GM11168 (cell line): ENCODE measurements around the gene PRKRIP1.

Experiments
- in situ Hi-C: fragments of 300-500 bp; cut with MboI; formaldehyde crosslinking; loops from one replicate; pipeline ENCODE4 v1.12.0; 2022; ENCODE audit warnings: low sequenced_read_pairs; ENCODE audit not compliant: unreplicated experiment

PRKRIP1 gene

DNA sequence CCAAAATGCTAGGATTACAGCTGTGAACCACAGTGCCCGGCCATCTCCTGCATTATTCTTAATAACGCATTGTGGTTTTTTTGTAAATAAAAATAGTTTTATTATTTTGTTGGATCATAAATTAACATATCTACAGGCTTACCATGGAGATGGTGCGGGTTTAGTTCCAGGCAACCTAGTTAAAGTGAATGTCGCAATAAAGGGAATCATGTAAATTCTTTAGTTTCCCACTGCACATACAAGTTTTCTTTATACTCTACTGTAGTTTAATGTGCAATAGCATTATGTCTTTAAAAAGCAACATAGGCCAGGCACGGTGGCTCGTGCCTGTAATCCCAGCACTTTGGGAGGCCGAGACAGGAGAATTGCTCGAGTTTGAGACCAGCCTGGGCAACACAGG, 2.4 kb downstream of the PRKRIP1 start:
- in situ Hi-C loops: loop anchor here (25.0 kb wide), 1 partner anchor 861 kb away; no protein-coding TSS in a partner anchor

DNA sequence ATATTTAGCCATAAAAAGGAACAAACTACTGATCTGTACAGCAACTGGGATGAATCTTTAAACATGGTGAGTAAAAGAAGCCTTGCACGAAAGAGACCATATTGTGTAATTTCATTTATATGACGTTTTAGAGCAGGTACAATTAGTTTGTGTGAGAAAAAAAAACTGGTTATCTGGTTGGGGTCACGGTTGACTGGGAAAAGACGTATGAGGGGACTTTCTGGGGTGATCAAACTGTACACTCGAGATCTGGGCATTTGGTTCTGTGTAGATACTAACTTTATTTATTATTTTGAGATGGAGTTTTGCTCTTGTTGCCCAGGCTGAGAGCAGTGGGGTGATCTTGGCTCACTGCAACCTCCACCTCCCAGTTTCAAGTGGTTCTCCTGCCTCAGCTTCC, 4.2 kb downstream of the PRKRIP1 start:
- in situ Hi-C loops: no loop called here

DNA sequence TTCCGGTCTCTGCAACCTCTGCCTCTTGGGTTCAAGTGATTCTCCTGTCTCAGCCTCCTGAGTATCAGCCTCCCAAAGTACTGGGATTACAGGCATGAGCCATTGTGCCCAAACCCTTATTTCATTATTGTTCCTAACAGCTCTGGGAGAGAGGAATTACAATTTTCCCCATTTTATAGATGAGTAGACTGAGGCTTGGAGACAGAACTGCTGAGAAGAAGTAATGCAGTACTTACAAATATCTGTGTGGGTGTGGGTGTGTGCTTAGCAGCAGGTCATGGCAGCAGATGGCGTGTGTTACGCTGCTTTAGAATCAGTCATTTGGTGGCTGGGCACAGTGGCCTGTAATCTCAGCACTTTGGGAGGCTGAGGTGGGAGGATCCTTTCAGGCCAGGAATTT, 7.4 kb downstream of the PRKRIP1 start:
- in situ Hi-C loops: no loop called here

DNA sequence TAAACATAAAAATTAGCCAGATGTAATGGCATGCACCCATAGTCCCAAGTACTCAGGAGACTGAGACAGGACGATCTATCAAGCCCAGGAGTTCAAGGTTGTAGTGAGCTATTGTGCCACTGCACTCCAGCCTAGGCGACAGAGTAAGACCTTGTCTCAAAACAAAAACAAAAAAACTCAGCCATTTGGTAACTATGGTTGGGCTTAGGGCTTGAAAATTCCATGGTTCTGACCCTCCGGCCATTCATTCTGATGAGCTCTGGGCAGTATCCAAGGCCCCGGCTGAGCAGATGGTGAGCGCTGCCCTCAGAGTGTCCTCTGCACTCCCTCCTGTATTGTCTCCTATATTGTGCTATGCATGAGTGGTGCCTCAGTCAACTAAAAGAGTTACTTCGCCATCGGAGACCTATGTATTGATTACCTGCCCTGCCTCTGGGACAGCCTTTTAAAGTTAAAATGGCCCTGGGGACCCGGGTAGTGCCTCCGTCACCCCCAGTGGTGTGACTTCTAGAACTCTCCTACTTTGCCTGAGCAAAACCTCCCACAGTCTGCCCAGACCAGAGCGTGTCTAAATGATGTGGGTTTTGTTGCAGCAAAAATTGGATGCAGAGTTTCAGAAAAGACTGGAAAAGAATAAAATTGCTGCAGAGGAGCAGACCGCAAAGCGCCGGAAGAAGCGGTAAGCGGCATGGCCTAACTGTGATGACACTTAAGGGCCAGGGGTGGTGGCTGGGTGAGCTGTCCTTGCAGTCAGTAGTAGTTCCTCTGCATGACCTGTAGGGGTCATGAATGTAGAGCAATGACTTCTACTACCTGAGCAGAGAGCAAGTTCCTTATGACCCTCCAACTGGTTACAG, 8.1 kb downstream of the PRKRIP1 start:
- in situ Hi-C loops: no loop called here

DNA sequence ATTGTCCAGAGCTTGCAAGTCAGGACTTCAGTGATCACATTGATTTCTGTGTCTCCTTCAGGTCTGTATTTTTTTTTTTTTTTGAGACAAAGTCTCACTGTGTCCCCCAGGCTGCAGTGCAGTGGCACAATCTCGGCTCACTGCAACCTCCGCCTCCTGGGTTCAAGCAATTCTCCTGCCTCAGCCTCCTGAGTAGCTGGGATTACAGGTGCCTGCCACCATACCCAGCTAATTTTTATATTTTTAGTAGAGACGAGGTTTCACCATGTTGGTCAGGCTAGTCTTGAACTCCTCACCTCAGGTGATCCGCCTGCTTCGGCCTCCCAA, 8.7 kb downstream of the PRKRIP1 start:
- in situ Hi-C loops: loop anchor here (5.0 kb wide), 1 partner anchor 57 kb away; the partner anchor contains the start of genes ALKBH4 and LRWD1

DNA sequence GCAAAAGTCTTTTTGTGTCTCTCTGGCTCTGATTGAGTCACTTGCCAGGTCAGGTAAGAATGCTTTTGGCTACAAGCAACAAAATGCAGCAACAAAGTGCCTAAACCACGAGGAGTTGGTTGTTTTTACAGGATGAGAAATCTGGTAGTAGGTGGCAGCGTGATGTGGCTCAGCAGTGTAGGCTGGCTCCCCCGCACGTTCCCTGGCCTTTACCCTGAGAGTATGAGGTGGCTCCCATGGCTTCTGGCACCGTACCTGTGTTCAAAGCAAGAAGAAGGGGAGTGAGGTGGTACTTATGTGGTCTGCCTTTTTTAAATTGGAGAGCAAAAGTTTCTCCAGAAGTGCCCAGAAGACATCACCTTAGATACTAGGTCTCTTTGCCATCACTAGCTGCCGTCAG, 11.7 kb downstream of the PRKRIP1 start:
- in situ Hi-C loops: loop anchor here (5.0 kb wide), 1 partner anchor 54 kb away; the partner anchor contains the start of genes ALKBH4 and LRWD1

DNA sequence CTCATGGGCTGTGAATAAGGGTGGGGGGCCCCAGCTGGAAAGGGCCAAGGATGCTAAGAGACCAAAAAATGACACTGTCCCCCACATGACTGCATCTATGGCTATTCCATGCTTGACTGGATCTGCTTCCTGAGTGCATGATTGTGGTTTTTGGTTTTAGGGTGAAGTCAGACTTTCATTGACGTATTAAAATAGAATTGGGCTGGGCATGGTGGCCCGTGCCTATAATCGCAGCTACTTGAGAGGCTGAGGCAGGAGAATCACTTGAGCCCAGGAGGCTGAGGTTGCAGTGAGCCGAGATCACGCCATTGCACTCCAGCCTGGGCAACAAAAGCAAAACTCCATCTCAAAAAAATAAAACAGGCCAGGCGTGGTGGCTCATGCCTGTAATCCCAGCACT, 12.4 kb downstream of the PRKRIP1 start:
- in situ Hi-C loops: loop anchor here (5.0 kb wide), 1 partner anchor 54 kb away; the partner anchor contains the start of genes ALKBH4 and LRWD1

DNA sequence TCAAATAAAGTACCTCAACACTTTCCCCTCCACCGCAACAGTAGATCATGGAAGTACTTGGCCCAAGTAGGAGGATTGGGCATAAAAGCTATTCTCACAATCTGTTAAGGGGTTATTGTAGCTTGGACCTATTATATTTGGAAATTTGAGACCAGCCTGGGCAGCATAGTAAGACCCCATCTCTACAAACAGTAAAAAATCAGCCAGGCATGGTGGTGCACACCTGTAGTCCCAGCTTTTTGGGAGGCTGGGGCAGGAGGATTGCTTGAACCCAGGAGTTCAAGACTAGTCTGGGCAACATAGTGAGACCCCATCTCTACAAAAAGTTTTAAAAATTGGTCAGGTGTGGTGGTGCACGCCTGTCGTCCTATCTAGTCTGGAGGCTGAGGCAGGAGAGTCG, 13.2 kb downstream of the PRKRIP1 start:
- in situ Hi-C loops: loop anchor here (5.0 kb wide), 1 partner anchor 53 kb away; the partner anchor contains the start of genes ALKBH4 and LRWD1

DNA sequence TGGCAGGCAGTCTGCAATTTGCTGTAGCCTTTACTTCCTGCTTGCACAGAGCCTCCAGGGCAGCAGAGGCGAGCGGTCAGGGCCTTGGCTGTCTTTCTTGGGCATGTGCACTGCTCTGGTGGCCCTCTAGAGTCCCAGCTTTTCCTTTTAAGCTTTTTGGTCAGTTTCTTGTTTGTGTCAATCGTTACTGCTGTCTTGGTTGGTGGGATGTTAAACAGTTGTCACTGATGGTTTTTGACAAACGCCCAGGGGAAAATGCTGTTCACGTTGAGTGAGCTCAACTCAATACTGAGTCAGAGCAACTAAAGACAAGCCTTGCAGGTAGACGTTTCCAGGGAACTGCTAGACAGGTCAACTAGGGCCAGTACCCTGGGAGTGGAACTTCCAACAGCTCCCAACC, 14.0 kb downstream of the PRKRIP1 start:
- in situ Hi-C loops: no loop called here

DNA sequence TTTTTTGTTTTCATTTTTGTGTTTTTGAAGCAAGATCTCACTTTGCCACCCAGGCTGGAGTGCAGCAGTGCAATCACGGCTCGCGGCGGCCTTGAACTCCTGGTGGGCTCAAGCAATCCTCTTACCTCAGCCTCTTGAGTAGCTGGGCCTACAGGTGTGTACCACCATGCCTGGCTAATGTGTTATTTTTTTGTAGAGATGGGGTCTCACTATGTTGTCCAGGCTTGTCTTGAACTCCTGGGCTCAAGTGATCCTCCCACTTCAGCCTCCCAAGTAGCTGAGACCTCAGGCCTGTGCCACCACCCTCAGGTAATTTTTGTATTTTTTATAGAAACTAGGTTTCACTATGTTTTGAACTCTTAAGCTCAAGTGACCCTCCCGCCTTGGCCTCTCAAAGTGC, 14.8 kb downstream of the PRKRIP1 start:
- in situ Hi-C loops: no loop called here

DNA sequence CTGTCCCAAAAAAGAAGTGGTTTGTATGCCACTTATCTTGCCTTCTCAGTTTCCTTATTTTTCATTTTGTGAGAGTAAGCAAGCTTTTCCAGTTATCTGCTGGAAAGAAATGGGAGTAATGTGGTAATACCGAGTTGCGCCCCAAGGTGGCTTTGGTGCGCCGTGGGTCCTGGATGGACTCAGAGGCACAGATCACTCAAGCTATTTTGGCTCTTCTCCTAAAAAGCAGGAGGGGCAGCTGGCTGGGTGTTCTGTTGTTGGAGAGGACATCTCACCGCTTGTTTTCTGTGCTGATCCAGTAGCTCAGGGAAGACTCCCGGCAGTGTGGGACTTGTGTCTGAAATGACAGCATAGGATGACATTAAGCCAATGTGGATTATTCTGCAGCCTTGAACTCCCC, 16.4 kb downstream of the PRKRIP1 start:
- in situ Hi-C loops: no loop called here

DNA sequence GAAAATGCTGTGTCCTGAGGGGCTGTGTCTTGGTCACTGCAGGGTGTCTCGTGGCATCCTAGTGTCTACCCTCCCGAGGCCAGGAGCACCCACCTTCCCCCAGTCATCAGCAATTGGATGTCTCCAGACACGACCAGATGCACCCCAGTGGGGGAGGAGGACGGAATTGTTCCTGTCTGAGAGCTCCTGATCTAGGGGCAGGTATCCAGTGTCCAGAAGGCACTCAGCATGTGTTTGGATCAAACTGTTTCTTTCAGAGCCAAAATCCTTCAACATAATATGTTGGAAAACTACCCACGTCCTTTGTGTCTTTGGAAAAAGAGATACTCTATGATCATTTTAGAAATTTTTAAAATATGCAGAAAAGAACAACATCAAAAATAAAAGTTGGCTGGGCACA, 16.9 kb downstream of the PRKRIP1 start:
- in situ Hi-C loops: no loop called here

DNA sequence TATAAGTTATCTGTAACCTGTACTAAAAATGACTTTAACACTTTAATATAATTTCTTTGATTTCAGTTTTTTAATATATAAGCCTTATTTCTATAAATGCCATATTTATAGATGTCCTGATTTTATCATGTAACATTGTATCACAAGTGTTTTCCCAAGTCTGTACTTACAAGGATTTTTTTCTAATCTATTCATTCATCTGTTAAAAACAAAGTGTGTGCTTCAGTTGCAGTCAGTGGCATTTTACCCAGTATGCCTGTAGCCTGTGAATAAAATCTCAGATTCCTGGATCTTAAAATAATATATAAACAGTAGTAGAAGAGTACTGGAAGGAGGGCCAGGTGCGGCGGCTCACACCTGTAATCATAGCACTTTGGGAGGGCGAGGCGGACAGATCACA, 17.4 kb downstream of the PRKRIP1 start:
- in situ Hi-C loops: no loop called here

DNA sequence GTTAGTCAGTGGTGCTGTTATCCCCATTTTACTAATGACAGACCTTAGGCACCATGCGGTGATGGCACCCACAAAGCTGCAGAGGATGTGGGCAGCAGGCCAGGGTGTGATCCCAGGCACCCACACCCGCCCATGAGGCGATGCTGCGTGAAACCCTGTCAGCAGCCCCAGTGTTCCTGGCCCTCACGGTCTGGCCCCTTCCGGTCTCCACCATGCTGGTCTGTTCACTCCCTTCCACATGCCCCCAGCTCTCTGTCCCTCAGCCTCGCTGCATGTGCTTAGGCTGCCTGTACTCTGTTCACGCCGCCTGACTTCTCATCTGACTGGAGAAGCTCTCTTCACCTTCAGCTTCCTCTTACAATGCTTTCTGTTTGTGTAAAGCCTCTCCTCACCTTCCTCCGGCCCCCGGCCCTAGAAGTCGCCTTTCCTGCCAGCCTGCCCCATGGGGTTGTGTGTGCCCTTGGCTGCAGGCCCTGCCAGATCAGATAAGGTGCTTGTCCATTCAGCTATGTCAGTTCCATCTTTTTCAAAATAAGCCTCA, 19.6 kb downstream of the PRKRIP1 start:
- in situ Hi-C loops: no loop called here

DNA sequence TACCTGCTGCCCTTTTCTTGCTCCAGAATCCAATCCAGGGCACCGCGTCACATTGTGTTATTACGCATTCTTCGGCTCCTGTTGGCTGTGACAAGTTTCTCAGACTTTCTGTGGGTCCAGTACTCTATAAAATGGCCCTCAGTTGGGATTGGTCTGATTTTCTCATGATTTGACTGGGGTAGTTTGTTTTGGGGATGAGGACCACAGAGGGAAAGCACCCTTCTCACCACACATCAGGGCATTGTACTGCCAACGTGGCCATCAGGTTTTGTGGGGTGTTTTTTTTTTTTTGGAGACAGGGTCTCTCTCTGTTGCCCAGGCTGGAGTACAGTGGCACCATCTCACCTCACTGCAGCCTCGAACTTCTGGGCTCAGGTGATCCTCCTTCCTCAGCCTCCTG, 20.2 kb downstream of the PRKRIP1 start:
- in situ Hi-C loops: no loop called here

DNA sequence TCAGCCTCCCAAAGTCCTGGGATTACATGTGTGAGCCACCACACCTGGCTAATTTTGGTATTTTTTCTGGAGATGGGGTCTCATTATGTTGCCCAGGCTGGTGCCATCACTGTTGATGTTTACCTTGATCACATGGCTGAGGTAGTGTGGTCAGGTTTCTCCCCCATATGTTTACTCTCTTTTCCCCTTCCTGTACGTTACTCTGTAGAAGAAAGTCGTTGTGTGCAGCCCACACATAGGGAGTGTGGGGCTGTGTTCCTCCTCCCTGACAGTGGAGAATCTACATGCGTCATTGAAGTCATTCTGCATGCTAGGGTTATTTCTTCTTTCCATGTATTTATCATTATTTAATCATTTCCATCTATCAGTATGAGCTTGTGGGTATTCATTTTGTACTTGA, 20.9 kb downstream of the PRKRIP1 start:
- in situ Hi-C loops: no loop called here

DNA sequence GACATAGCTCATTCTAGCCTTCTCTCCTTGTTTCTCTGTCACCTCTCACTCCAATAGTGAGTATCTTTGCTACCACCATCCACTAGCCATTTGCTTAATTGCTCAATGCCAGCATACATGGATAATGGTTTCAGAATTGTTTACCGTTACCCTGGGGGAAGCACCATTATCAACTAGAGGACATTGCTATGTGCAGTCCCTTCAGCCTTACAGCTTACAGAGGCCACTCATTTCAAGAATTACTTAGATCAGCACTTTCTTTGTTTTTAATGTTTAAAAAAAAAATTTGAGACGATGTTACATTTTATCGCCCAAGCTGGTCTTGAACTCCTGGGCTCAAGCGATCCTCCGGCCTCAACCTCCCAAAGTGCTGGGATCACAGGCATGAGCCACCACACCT, 22.4 kb downstream of the PRKRIP1 start:
- in situ Hi-C loops: no loop called here

DNA sequence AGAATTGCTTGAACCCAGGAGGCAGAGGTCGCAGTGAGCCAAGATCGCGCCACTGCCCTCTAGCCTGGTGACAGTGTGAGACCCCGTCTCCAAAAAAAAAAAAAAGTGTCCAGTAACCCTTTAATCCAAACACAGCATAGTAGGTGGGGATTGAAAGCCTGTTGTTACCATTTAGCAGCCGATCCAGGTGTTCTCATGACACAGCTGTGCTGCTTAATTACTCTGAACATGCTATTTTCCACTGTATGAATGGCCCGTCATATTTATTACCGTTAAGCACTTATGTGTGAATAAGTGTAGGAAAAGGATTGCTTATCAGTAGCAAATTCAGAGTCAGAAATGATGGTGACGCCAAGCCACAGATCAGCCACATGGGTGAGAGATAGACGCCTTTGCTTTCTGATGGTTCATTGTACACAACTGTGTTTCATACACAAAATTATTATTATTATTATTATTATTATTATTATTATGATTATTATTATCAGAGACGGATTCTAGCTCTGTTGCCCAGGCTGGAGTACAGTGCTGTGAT, 25.6 kb downstream of the PRKRIP1 start:
- in situ Hi-C loops: no loop called here

DNA sequence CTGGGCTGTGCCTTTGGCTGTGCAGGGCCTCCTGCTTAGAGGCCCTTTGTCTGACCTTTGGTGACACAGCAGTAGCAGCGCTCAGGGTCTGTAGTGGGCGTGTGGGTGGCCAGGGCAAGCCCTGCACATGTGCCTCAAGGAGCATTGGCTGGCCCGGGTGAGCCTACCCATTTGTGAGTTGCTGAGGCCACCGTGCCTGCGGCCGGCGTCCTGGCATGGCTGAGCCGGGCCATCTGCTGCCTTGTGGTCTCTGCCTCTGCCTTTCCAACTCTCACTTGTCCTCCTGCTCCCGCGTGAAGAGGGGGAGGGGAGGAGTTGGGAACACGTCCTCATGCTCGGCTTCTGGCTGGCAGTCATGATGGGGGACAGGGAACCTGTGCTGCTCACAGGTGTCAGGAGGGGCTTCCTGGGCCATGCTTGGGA, 28.0 kb downstream of the PRKRIP1 start:
- in situ Hi-C loops: no loop called here

DNA sequence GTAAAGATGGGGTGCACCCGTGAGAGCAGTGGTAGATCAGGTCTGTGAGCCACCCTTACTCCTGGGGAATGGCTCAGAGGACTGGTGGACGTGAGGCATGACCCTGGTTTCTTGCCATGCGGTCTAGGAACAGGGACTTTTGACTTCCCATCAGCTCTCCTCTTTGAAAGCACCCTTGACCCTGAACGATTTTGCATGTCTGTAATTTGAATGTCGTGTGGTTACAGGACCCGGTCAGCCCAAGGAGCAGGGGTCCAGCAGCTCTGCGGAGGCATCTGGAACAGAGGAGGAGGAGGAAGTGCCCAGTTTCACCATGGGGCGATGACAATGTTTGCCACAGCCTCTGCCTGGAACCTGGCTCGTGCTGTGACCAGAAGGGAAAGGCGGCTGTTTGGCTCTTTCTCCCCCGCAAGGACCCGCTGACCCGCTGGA, 28.6 kb downstream of the PRKRIP1 start:
- in situ Hi-C loops: no loop called here

DNA sequence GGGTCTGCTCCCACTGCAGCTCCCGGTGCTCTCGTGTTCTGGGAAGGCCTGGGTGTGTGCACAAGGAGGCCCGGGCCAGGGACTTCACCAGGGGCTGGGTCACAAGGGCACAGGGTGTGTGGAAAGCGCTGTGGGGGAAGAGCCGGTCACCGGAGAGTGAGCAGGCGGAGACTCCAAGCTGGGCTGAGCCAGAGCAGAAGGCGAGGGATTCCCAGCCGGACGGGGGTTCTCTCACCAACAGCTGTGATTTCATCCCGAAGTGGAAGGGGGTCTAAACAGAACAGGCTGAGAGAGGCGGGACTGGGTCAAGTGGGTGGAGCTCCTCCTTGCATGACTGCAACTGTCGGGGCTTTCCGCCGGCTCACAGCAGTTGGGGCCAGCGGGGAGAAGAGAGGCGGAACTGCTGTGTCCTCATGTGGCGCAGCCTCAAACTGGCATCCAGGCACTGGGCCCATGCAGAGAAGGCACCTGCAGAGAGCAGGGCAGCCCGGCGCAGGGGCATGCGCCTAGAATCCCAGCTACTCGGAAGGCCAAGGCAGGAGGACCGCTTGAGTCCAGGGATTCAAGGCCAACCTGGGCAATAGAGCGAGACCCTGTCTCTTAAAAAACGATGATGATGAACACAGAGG, 29.6 kb downstream of the PRKRIP1 start:
- in situ Hi-C loops: no loop called here
